Activated B cell treated with CpG ODN at 0.5 μM for 24 hours (primary cell): Measurements from ENCODE around the gene EML6. TPM values are rescaled to one million over a fixed set of nuclear protein-coding genes. Genes with fewer than 3 reads are reported as not detected.

ENCODE experiments used
- ATAC-seq: fragments of 200-7000 bp; cut with Tn5 transposase; one replicate; pipeline ENCODE4 v1.10.0; 2021; ENCODE audit warnings: low read depth, mild to moderate bottlenecking, moderate library complexity
- CTCF ChIA-PET: fragments of 350-600 bp; sonication (Branson Sonifier 250); formaldehyde crosslinking; loops from one replicate; lab custom pipeline; 2021; ENCODE audit warnings: antibody characterized with exemption; lab: Charles Lee
- POLR2A ChIA-PET: fragments of 350-600 bp; sonication (Branson Sonifier 250); formaldehyde crosslinking; loops from one replicate; lab custom pipeline; 2021; ENCODE audit warnings: antibody characterized with exemption; lab: Charles Lee
- DNase-seq: peaks from one replicate; pipeline ENCODE4 v3.0.0; 2022
- H3K27ac Mint-ChIP-seq: one replicate; pipeline ENCODE4 v1.8.0; 2020; ENCODE audit warnings: mixed read lengths
- H3K27me3 Mint-ChIP-seq: one replicate; pipeline ENCODE4 v1.8.0; 2021; ENCODE audit warnings: mixed read lengths
- H3K36me3 Mint-ChIP-seq: one replicate; pipeline ENCODE4 v1.8.0; 2021; ENCODE audit warnings: low read depth, mixed read lengths
- H3K4me1 Mint-ChIP-seq: one replicate; pipeline ENCODE4 v1.8.0; 2021; ENCODE audit warnings: mixed read lengths
- H3K4me3 Mint-ChIP-seq: one replicate; pipeline ENCODE4 v1.8.0; 2020; ENCODE audit warnings: mild to moderate bottlenecking, mixed read lengths
- H3K9me3 Mint-ChIP-seq: one replicate; pipeline ENCODE4 v1.8.0; 2020; ENCODE audit warnings: mixed read lengths
- intact Hi-C: fragments of 100-400 bp; cut with micrococcal nuclease; formaldehyde crosslinking; loops from one replicate; pipeline ENCODE4 v1.15.1; 2024
- total RNA-seq: library from RNA; stranded (reverse); gene quantifications from 2 replicates; pipeline ENCODE4 v1.2.3, GENCODE V29; 2022
- TF ChIP-seq, protein P1 (sequence below): fragments of 200-600 bp; IDR thresholded peaks from one replicate; pipeline ENCODE4 v1.8.0; 2022; ENCODE audit warnings: antibody characterized with exemption, mild to moderate bottlenecking

Gene EML6
- total RNA-seq, 1 donor from 2014 or later: 31.5 TPM

DNA sequence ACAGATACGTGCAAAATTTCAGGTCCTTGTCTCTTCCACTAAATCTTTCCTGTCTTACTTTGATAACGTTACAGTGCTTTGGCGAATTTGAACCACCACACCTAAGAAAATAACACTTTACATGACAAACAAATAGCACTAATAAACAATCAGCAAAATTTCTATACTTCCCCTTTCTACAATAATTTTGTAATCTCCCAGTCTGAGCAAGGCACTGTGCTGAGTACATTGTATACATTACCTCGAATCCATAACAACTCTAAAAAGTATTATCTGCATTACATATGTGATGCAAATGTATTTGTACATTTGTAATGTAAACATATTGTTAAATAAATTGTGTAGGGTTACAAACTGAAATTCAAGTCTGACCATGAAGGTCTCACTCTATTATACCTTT, 276.9 kb downstream of the EML6 start:
- Mint-ChIP-seq H3K27me3 (no peaks in the 10 kb centered on the region), H3K27ac (no peak overlapping the region), H3K9me3 (no peaks in the 10 kb centered on the region), H3K4me1 (peaks cover 70% of the 10 kb centered on the region), H3K36me3 (no peaks in the 10 kb centered on the region), H3K4me3 (no peak overlapping the region)
- TF ChIP-seq, protein P1, sequence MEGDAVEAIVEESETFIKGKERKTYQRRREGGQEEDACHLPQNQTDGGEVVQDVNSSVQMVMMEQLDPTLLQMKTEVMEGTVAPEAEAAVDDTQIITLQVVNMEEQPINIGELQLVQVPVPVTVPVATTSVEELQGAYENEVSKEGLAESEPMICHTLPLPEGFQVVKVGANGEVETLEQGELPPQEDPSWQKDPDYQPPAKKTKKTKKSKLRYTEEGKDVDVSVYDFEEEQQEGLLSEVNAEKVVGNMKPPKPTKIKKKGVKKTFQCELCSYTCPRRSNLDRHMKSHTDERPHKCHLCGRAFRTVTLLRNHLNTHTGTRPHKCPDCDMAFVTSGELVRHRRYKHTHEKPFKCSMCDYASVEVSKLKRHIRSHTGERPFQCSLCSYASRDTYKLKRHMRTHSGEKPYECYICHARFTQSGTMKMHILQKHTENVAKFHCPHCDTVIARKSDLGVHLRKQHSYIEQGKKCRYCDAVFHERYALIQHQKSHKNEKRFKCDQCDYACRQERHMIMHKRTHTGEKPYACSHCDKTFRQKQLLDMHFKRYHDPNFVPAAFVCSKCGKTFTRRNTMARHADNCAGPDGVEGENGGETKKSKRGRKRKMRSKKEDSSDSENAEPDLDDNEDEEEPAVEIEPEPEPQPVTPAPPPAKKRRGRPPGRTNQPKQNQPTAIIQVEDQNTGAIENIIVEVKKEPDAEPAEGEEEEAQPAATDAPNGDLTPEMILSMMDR: no peak
- DNase-seq: no peak
- intact Hi-C loops: loop anchor here (1.0 kb wide), 1 partner anchor 10 kb away; no protein-coding TSS in a partner anchor
- no peak for ATAC-seq
- ChIA-PET POLR2A (interaction anchor here (0.5 kb wide), 1 partner anchor 53 kb away, joined by 3 read pairs; no protein-coding TSS in a partner anchor), CTCF (no interaction called here)

DNA sequence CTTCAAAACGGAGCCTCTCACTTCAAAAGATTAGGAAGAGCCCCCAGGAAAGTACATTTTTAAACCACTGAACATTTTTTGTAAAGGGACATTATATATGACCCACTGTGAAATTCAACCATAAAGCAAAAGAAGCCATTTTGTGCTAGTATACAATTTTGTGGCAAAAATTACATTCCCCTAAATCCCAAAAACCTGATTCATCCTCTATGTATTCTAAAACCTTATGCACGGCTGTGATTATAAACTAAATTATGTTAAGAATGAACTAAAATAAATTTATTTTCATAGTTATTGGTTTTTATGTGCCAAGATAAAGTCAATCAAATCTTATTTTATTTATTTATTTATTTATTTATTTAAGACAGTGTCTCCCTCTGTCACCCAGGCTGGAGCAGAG, 278.3 kb downstream of the EML6 start:
- CTCF ChIA-PET: no interaction called here
- no peaks in the 10 kb centered on the region for H3K27me3 Mint-ChIP-seq
- no peaks in the 10 kb centered on the region for H3K36me3 Mint-ChIP-seq
- intact Hi-C loops: no loop called here
- ATAC-seq (no peak), DNase-seq (no peak)
- no peak overlapping the region for H3K27ac Mint-ChIP-seq
- TF ChIP-seq, protein P1: no peak
- POLR2A ChIA-PET: no interaction called here
- H3K4me3 Mint-ChIP-seq: no peak overlapping the region
- no peaks in the 10 kb centered on the region for H3K9me3 Mint-ChIP-seq
- peaks cover 65% of the 10 kb centered on the region for H3K4me1 Mint-ChIP-seq

DNA sequence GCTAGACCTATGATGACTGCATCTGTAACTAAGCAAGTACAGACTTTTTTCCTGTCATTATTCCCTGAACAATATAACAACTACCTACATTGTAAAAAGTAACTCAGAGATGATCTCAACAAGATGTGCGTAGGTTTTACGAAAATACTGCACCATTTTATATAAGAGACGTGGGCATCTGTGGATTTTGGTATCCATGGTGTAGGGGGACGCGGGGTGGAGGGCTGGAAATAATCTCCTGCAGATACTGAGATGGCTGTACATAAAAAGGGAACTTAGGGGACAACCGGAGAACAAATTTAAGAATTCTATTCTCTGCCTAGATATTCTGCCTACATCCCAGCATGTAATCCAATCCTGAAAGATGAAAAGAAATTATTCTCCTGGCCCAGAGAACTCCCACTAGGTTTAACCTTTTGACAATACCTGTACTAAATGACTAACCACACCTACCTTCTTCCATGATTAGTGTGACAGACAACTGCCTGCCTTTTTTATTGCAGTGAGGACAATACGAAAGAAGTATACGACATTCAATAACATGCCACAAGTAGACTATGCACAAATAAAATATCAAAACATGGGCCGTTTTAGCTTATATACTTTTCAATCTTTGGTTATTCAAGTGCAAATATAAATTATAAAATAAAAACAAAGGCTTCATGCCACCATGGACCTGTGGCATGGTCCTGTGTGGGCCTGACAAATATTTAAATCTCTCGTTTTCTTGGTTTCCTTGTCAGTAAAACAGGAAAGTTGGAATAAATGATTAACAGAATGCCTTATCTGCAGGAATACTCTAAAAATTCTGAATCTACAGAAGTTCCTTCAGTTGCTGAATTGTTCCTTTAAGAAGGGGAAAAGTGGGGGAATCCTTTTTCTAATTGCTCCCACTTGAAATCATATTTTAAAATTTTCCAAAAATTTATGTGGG, 280.5 kb downstream of the EML6 start:
- Mint-ChIP-seq H3K27me3 (no peaks in the 10 kb centered on the region), H3K4me1 (peaks cover 61% of the 10 kb centered on the region), H3K36me3 (no peaks in the 10 kb centered on the region), H3K27ac (no peak overlapping the region), H3K9me3 (no peaks in the 10 kb centered on the region), H3K4me3 (no peak overlapping the region)
- intact Hi-C loops: no loop called here
- no peak for ATAC-seq
- ChIA-PET CTCF (interaction anchor here (1.3 kb wide), 1 partner anchor 11 kb away, joined by 4 read pairs; no protein-coding TSS in a partner anchor), POLR2A (no interaction called here)
- DNase-seq: no peak
- TF ChIP-seq, protein P1: no peak

DNA sequence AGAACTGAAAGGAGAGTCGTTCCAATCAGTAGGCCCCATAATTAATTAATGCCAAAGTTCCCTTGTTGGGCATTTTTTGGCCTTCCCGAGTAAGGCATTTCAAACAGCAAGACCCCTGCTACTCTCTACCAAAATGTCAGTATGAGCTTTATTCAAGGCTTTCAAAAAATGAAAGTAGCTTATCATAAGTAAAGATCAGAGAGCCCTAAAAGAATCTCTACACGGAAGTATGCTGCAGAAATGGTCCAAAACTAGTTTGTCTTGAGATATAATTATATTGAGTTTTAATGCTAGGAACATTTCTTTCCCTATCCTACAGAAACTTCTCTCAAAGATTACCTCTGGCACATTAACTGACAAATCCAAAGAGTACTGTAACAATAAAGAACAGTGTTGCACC, 282.8 kb downstream of the EML6 start:
- H3K4me1 Mint-ChIP-seq: peaks cover 63% of the 10 kb centered on the region
- ChIA-PET POLR2A (interaction anchor here (1.0 kb wide), 1 partner anchor 44 kb away, joined by 3 read pairs; the partner anchor contains the start of gene RTN4), CTCF (no interaction called here)

More for the DNA sequence above, 282.8 kb downstream of the EML6 start:
- H3K9me3 Mint-ChIP-seq: no peaks in the 10 kb centered on the region
- intact Hi-C loops: no loop called here
- no peak overlapping the region for H3K4me3 Mint-ChIP-seq
- ATAC-seq: no peak
- no peaks in the 10 kb centered on the region for H3K27me3 Mint-ChIP-seq
- no peak for DNase-seq
- TF ChIP-seq, protein P1: no peak
- H3K36me3 Mint-ChIP-seq: no peaks in the 10 kb centered on the region
- no peak overlapping the region for H3K27ac Mint-ChIP-seq
